COR-L47 (cell line): Measurements from ENCODE around the gene GJC2.

Experiments
- DNase-seq: peaks from one replicate; lab custom pipeline; 2025; lab: John Stamatoyannopoulos, UW

Gene GJC2

DNA sequence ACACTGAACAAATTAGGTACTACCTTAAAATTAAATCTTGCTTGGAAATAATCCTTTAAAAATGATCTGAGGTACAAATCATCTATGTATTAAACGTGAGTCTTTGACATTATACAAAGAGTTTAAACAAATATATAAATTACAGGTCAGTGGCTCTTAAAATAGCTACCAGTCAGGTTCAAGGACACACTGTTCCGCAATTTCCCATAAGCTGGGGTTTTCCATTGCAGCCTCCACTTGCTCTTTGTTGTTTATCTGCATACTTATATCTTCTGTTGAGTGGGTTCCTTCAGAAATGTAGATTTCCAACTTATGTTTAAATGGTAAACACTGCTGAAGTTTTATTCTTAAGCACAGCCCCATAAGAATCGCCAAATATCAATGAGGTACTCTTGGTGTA lies 34.9 kb upstream of the GJC2 start:
- DNase-seq: no peak

GRCh38 chr1:228117335-228117734 lies 32.4 kb upstream of the GJC2 start:
- DNase-seq: no peak

- DNase-seq: no peak
Measured at GRCh38 chr1:228118040-228118439, 31.7 kb upstream of the GJC2 start.

DNA sequence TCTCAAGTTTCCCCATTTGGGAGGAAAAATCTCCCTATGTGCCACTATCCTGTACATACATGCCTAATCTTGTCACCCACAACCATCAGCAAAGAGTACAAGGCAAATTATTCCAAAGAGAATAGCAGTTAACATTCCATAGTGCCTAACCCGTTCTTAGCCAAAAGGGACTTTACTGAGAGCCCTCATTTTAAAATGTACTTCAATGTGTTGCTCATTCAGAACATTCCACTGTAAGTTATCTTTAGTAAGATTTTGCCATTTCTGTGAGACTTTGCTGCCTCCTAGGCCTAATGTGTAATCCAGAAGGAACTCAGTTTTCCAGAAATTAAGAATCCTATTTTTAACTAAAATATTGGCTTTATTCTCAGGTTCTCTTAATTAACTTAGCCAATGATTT lies 29.4 kb upstream of the GJC2 start:
- no peak for DNase-seq

- no peak for DNase-seq
Measured at GRCh38 chr1:228120857-228121489, 28.8 kb upstream of the GJC2 start.

DNA sequence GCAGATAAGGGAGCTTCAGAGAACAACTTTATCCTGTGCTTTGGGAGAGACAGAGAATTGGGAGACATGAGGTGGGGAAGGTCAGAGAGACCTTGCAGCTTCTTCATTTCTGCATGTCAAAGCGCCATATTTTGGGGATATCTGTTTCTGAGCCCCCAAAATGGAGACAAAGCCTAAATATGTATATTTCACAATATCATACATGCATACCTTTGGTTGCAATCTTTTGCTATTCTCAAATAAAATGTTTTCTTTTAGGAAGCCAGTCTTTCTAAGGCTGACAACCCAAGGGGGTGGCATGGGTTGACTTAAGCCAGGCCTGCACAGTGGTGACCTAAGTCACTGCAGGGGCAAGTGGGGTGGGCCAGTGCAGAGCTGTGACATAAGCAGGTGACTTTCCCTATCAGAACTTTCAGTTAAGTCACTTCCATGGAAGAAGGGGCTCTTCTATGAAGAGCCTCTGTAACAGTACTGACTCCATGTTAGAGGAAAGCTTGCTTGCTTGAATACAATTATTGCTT lies 26.7 kb upstream of the GJC2 start:
- DNase-seq: no peak

DNA sequence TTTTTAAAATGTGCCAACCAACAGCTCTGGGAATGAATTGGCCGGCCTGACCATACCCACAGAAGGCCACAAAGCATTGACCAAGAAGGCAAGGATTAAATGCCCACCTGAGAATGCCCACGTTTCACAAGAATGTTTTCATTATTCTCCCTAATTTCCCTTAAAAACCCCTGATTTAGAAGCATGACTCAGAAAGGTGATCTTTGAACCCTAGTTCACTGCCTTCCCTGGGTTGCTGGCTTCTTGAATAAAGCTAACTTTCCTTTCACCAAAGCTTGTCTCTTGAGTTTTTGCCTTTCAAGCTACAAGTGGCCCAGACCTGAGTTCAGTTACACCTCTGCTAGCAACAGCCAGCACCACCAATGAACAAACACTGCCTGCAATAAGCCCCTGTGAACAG lies 26.2 kb upstream of the GJC2 start:
- no peak for DNase-seq

GRCh38 chr1:228125185-228125584 lies 24.5 kb upstream of the GJC2 start:
- no peak for DNase-seq

- no peak for DNase-seq
Measured at GRCh38 chr1:228131766-228132165, 18.0 kb upstream of the GJC2 start.

- no peak for DNase-seq
Measured at GRCh38 chr1:228134591-228134990, 15.1 kb upstream of the GJC2 start.

DNA sequence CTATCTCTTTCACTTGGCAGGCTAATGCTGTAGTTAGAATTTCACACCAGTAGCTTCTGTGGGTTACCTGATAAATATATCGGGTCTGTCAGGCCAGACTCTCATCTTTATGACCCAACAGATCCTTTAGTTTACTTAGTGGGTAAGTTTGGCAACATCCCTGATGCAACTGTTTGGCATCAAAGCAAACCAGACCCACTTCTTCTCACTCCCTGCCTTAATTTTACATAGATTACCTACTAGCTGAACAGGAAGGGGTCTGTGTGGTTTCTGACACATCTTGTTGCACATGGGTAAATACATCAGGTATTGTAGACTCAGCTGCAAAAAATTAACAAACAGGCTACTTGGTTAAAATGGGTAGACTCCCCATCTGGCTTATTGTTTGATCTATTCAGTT lies 12.8 kb upstream of the GJC2 start:
- DNase-seq: no peak

DNA sequence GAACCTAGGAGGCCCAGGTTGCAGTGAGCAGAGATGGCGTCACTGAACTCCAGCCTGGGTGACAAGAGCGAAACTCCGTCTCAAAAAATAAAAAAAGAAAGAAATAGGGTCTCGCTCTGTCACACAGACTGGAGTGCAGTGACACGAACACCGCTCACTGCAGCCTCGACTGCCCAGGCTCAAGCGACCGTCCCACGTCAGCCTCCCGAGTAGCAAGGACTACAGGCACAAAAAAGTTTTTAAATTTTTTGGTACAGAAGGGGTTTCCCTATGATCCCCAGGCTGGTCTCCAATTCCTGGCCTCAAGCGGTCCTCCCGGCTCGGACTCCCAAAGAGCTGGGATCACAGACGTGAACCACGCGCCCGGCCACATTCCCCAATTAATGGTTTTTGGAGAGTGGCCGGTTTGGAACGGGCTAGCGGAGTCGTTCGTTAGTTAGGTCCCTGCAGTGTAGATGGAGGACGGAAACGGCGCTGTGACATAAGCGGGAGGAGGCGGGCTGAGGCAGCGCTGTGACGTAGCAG lies 10.3 kb upstream of the GJC2 start:
- no peak for DNase-seq

GRCh38 chr1:228139931-228140723 lies 9.6 kb upstream of the GJC2 start, which contains the start of gene GUK1:
TSS of gene GUK1 (plus strand) at chr1:228140279. CDS start at chr1:228140303, 24 bp downstream.
- DNase-seq: peak; percentile 99

- no peak for DNase-seq
Measured at GRCh38 chr1:228140724-228141225, 9.0 kb upstream of the GJC2 start.

- peak; percentile 56 for DNase-seq
Measured at GRCh38 chr1:228141226-228142044, 8.3 kb upstream of the GJC2 start.

DNA sequence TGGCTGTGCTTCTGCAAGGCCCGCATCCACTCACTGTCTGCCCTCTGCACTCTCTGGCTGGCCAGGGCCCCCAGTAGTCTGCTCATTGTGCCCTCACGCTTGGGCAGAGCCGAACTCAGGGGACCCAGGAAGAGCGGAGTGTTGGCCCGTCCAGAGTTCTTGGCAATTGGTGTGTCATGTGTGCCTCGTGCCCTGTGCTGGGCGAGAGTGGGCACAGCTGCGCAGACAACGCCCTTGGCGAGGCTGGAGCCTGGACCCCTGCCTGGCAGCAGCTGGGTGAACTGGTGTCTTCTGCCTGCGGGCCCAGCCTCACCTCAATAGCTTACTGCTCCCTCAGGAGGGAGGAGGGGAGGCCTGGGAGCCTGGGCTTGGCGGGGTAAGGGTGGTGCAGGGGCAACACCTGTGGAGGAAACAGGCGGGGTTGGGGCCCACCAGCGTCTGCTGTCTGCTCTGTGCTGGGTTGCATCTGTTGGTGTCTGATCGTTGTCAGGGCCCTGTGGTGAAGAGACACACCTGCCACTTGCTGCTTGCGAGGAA lies 7.5 kb upstream of the GJC2 start:
- DNase-seq: no peak

DNA sequence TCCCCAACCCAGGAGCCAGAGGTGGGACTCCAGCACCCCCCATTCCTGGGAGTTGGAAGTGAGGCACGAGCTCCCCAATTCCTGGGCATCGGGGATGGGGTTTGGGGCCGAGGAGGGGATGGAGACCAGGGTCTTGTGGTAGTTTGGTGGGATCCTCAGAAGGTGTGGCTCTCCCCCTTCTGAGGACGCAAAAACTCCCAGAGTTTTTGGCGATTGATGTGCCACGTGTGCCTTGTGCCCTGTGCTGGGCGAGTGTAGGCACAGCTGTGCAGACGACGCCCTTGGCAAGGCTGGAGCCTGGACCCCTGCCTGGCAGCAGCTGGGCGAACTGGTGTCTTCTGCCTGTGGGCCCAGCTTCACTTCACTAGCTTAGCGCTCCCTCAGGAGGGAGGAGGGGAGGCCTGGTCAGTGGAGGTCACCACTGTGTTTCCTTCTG lies 7.0 kb upstream of the GJC2 start:
- DNase-seq: peak; percentile 11

DNA sequence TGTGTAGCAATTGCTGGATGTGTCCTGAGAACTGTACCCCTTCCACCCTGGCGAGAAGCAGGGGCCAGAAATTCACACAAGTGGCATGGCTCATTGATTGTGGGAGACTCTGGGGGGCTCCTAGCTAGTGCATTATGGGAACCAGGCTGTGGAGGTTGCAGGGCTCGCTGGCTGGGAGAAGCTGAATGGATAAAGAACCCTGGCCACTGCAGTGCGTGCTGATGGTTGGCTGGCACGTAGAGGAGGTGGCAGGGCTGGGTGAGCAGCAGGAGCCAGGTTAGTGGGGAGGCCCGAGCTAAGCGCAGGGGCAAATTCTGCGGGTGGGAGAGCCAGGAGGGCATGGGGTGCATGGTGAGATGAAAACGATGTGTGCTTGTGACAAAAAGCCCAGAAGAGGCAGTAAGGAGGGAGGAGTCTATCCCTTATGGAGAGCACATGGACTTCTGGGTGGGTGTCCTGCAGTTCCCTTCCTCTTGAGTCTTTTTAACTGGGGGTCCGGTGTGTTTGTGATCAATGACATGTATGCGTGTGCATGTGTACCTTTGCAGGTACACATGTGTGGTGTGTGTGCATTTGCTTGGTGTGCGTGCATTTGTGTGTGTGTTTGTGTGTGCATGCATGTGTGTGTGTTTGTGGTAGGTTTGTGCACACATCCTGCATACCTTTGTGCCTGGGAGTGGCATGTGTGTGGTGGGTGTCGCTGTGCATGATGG lies 6.1 kb upstream of the GJC2 start:
- no peak for DNase-seq

- no peak for DNase-seq
Measured at GRCh38 chr1:228144193-228144992, 5.3 kb upstream of the GJC2 start.

GRCh38 chr1:228144993-228145343 lies 4.8 kb upstream of the GJC2 start:
- DNase-seq: no peak
